ENCODE results near the gene METTL22.

Gene METTL22

GRCh38 chr16:8585857-8586256 lies 35.6 kb upstream of the METTL22 start:
- H3K27me3 ChIP-seq (ENCODE audit: low read depth): peaks cover 14% of the 10 kb centered on the region
- no peaks in the 10 kb centered on the region for H3K9me3 ChIP-seq
- in situ Hi-C loops (cut with MboI; ENCODE audit: low sequenced_read_pairs): no loop called here
- no peaks in the 10 kb centered on the region for H3K4me1 ChIP-seq
- no peak for DNase-seq (ENCODE audit: low spot score in 2 of 2)
- H3K36me3 ChIP-seq (replicated peaks): no peaks in the 10 kb centered on the region
- no peak overlapping the region for H3K4me3 ChIP-seq

GRCh38 chr16:8587065-8587464 lies 34.4 kb upstream of the METTL22 start:
- Histone ChIP-seq H3K36me3 (replicated peaks) (no peaks in the 10 kb centered on the region), H3K27me3 (ENCODE audit: low read depth) (peaks cover 14% of the 10 kb centered on the region), H3K4me3 (no peak overlapping the region), H3K4me1 (no peaks in the 10 kb centered on the region), H3K9me3 (no peaks in the 10 kb centered on the region)
- in situ Hi-C loops (cut with MboI; ENCODE audit: low sequenced_read_pairs): no loop called here
- DNase-seq (ENCODE audit: low spot score in 2 of 2): no peak

DNA sequence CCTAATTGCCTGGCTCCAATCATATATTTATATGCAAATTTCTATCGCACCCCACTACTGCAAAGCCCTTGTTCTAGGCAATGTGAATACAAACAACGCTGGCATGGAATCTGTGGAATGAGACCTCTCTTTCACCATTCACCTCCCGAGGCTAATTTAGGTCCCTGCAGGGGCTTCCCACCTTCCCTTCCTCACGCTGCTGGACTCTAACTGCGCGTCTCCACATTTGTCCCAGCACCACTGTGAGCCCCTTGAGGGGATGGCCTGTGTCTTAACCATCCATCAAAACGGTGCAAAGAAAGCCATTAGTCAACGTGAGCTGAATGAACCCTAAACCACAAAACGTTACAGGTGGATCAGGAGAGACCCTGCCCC lies 32.8 kb upstream of the METTL22 start:
- Histone ChIP-seq H3K4me3 (no peak overlapping the region), H3K27me3 (ENCODE audit: low read depth) (peaks cover 14% of the 10 kb centered on the region), H3K9me3 (no peaks in the 10 kb centered on the region), H3K4me1 (no peaks in the 10 kb centered on the region), H3K36me3 (replicated peaks) (no peaks in the 10 kb centered on the region)
- DNase-seq (ENCODE audit: low spot score in 2 of 2): no peak
- in situ Hi-C loops (cut with MboI; ENCODE audit: low sequenced_read_pairs): no loop called here

- DNase-seq (ENCODE audit: low spot score in 2 of 2): no peak
- in situ Hi-C loops (cut with MboI; ENCODE audit: low sequenced_read_pairs): no loop called here
- H3K4me3 ChIP-seq: no peak overlapping the region
- H3K27me3 ChIP-seq (ENCODE audit: low read depth): peaks cover 14% of the 10 kb centered on the region
- no peaks in the 10 kb centered on the region for H3K36me3 ChIP-seq (replicated peaks)
- no peaks in the 10 kb centered on the region for H3K9me3 ChIP-seq
- H3K4me1 ChIP-seq: no peaks in the 10 kb centered on the region
Measured at GRCh38 chr16:8589057-8589899, 32.2 kb upstream of the METTL22 start.

DNA sequence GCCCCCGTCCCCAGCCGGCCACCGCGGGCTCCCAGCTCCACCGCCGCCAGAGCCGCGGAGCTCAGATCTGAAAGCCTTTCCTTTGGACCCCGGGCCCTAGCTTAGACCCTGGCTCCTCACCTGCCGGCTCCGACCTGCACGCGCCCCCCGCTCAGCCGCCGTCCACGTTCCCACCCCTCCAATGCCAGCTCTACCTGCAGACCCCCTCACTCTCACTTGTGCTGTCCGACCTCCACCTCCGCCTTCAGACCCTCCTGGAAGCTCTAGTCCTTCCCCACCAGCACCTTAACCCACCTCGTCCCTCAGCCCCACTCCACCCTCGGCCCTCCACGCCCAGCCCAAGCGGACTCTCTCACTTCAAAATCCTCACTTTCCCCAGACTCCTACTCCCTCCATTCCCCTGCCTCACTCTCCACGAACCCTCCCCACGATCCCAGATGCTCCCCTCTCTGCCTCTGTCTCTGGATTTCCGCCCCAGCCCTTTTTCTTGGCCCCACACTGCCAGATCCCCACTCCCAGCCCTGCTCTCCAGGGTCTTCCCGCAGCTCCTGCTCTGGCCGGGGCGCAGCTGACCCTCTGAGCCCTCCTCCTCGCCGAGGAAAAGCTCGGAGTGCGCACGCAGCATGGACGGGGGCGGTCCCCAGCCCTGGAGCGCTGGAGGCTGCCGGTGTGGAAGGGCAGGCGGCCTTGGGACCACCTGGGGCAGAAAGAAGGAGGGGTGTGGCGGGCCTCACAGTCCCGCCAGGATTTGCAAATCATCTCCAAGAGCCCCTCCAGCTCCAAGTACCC lies 31.4 kb upstream of the METTL22 start, which contains the start of gene TMEM114:
TSS of gene TMEM114 (minus strand) at position 612 of the 789 bp plus-strand sequence. CDS start 673 bp downstream, outside the sequence.
- no peak for DNase-seq (ENCODE audit: low spot score in 2 of 2)
- peaks cover 14% of the 10 kb centered on the region for H3K27me3 ChIP-seq (ENCODE audit: low read depth)
- in situ Hi-C loops (cut with MboI; ENCODE audit: low sequenced_read_pairs): no loop called here
- H3K4me3 ChIP-seq: no peak within 1 kb of the TSS
- no peaks in the 10 kb centered on the region for H3K36me3 ChIP-seq (replicated peaks)
- no peaks in the 10 kb centered on the region for H3K4me1 ChIP-seq
- H3K9me3 ChIP-seq: no peaks in the 10 kb centered on the region

- Histone ChIP-seq H3K27me3 (ENCODE audit: low read depth) (peaks cover 14% of the 10 kb centered on the region), H3K4me3 (no peak overlapping the region), H3K9me3 (no peaks in the 10 kb centered on the region), H3K4me1 (no peaks in the 10 kb centered on the region), H3K36me3 (replicated peaks) (no peaks in the 10 kb centered on the region)
- DNase-seq (ENCODE audit: low spot score in 2 of 2): no peak
- in situ Hi-C loops (cut with MboI; ENCODE audit: low sequenced_read_pairs): no loop called here
Measured at GRCh38 chr16:8590811-8591210, 30.7 kb upstream of the METTL22 start.

DNA sequence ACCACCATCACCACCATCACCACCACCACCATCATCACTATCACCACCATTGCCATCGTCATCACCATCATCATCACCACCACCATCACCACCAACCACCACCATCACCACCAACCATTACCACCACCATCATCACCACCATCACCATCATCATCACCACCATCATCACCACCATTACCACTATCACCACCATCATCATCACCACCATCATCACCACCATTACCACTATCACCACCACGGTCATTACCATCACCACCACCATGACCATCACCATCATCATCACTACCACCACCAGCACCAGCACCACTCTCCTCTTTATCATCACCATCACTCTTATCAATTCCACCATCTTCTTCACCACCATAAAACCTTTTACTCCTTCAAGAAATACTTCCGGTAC lies 30.0 kb upstream of the METTL22 start:
- Histone ChIP-seq H3K27me3 (ENCODE audit: low read depth) (peaks cover 14% of the 10 kb centered on the region), H3K36me3 (replicated peaks) (no peaks in the 10 kb centered on the region), H3K4me1 (no peaks in the 10 kb centered on the region), H3K9me3 (no peaks in the 10 kb centered on the region), H3K4me3 (no peak overlapping the region)
- in situ Hi-C loops (cut with MboI; ENCODE audit: low sequenced_read_pairs): no loop called here
- DNase-seq (ENCODE audit: low spot score in 2 of 2): no peak

- Histone ChIP-seq H3K27me3 (ENCODE audit: low read depth) (peaks cover 3% of the 10 kb centered on the region), H3K9me3 (no peaks in the 10 kb centered on the region), H3K36me3 (replicated peaks) (no peaks in the 10 kb centered on the region), H3K4me1 (no peaks in the 10 kb centered on the region), H3K4me3 (no peak overlapping the region)
- no peak for DNase-seq (ENCODE audit: low spot score in 2 of 2)
- in situ Hi-C loops (cut with MboI; ENCODE audit: low sequenced_read_pairs): no loop called here
Measured at GRCh38 chr16:8594149-8594666, 27.3 kb upstream of the METTL22 start.

DNA sequence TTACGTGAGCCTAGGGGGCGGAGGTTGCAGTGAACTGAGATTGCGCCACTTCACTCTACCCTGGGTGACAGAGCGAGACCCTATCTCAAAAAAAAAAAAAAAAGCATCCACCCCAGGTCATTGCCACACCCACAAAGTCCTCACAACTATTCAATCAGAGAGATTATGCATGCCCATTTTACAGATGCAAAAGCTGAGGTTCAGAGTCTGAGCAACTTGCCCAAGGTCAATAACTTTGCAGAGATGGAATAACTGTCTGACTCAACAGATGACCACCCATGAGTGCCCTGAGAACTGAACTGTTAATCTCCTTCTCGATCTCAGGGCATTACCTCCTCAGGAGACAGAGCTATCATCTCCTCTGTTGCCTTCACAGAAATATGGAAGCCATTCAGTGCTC lies 25.7 kb upstream of the METTL22 start:
- no peaks in the 10 kb centered on the region for H3K36me3 ChIP-seq (replicated peaks)
- no peaks in the 10 kb centered on the region for H3K4me1 ChIP-seq
- no peak overlapping the region for H3K4me3 ChIP-seq
- 0 out of 2 replicates have a peak, but pooled peaks cover 2% of the 10 kb centered on the region for H3K27me3 ChIP-seq (ENCODE audit: low read depth)
- DNase-seq (ENCODE audit: low spot score in 2 of 2): no peak
- no peaks in the 10 kb centered on the region for H3K9me3 ChIP-seq
- in situ Hi-C loops (cut with MboI; ENCODE audit: low sequenced_read_pairs): no loop called here

DNA sequence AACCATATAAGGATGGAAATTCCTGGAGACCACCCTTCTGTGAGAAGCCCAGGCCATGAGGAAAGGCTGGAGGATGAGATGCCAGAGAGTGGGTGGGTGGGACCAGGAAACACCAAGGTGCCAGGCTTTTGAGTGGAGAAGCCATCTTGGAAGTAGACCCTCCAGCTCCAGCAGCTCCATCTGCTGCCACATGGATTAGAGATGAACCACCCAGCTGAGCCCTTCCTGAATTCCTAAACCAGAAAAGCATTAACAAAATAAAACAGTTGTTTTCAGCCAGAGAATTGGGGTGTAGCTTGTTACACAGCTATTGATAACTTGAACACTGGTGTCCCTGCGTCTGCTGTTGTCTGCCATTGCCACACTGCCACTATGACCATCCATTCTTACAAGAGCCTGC lies 24.9 kb upstream of the METTL22 start:
- Histone ChIP-seq H3K27me3 (ENCODE audit: low read depth) (0 out of 2 replicates have a peak, but pooled peaks cover 2% of the 10 kb centered on the region), H3K4me3 (no peak overlapping the region), H3K36me3 (replicated peaks) (no peaks in the 10 kb centered on the region), H3K9me3 (no peaks in the 10 kb centered on the region), H3K4me1 (no peaks in the 10 kb centered on the region)
- no peak for DNase-seq (ENCODE audit: low spot score in 2 of 2)
- in situ Hi-C loops (cut with MboI; ENCODE audit: low sequenced_read_pairs): no loop called here

DNA sequence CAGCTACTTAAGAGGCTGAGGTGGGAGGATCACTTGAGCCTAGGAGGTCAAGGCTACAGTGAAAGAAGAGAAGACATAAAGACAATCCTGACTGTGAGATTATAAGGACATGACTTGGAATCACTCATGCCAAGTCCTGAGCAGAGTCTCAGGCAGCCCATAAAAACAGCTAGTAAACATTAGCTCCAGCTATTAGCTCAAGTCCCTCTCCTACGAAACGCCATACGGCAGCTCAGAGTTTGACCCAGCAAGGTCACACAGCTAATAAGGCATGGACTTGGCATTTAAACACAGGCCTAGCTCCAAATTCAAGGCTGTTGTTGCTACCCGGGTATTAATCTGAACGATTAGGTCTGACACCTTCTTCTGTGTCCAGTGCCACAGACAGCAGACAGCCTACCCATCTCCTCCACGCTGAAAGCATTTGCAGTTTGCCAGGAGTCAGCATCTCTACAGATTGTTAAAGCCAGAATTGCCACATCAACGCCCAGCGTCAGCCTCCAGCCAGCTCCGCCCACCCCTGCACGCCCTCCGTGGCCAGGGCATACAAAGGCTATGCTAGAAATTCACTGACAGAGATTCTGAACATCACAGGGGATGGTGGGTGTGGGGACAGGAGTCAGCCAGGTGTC lies 21.2 kb upstream of the METTL22 start:
- in situ Hi-C loops (cut with MboI; ENCODE audit: low sequenced_read_pairs): no loop called here
- Histone ChIP-seq H3K27me3 (ENCODE audit: low read depth) (0 out of 2 replicates have a peak, but pooled peaks cover 2% of the 10 kb centered on the region), H3K9me3 (no peaks in the 10 kb centered on the region), H3K36me3 (replicated peaks) (no peaks in the 10 kb centered on the region), H3K4me1 (no peaks in the 10 kb centered on the region), H3K4me3 (no peak overlapping the region)
- DNase-seq (ENCODE audit: low spot score in 2 of 2): no peak

GRCh38 chr16:8605554-8605953 lies 15.9 kb upstream of the METTL22 start:
- 0 out of 2 replicates have a peak, but pooled peaks cover 2% of the 10 kb centered on the region for H3K27me3 ChIP-seq (ENCODE audit: low read depth)
- in situ Hi-C loops (cut with MboI; ENCODE audit: low sequenced_read_pairs): no loop called here
- H3K4me3 ChIP-seq: no peak overlapping the region
- DNase-seq (ENCODE audit: low spot score in 2 of 2): no peak
- no peaks in the 10 kb centered on the region; the same call in 1 of the 2 replicates for H3K9me3 ChIP-seq
- H3K4me1 ChIP-seq: no peaks in the 10 kb centered on the region
- no peaks in the 10 kb centered on the region for H3K36me3 ChIP-seq (replicated peaks)

DNA sequence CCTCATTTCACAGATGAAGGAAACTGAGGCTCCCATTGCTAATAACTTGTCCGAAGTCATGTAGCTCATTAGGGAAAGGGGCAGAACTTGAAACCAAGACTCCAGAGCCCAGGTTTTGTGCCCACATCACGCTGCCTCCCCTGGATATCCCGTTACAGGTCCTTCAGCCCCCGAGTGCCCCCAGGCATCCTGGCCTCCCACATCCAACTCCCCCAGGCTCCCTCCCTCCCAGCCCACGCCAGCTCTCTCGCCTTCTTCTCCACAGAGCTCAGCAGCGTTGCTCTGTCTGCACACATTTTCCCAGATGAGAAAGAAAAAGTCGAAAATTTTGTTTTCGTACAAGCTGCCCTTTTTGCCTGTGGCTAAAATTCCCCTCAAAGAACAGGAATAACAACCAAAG lies 14.3 kb upstream of the METTL22 start:
- Histone ChIP-seq H3K27me3 (ENCODE audit: low read depth) (0 out of 2 replicates have a peak, but pooled peaks cover 4% of the 10 kb centered on the region), H3K36me3 (replicated peaks) (no peaks in the 10 kb centered on the region), H3K4me3 (no peak overlapping the region), H3K9me3 (no peaks in the 10 kb centered on the region; the same call in 1 of the 2 replicates), H3K4me1 (no peaks in the 10 kb centered on the region)
- in situ Hi-C loops (cut with MboI; ENCODE audit: low sequenced_read_pairs): no loop called here
- no peak for DNase-seq (ENCODE audit: low spot score in 2 of 2)

Measured in HAP-1 (cell line).